Cerebellar nuclear complex (tissue), 1 donor: ENCODE measurements around the gene PLXNA4.

Source experiments
- DNase-seq, 2 experiments: peaks; one replicate each; lab custom pipeline; 2025; lab: John Stamatoyannopoulos, UW

PLXNA4 gene

DNA sequence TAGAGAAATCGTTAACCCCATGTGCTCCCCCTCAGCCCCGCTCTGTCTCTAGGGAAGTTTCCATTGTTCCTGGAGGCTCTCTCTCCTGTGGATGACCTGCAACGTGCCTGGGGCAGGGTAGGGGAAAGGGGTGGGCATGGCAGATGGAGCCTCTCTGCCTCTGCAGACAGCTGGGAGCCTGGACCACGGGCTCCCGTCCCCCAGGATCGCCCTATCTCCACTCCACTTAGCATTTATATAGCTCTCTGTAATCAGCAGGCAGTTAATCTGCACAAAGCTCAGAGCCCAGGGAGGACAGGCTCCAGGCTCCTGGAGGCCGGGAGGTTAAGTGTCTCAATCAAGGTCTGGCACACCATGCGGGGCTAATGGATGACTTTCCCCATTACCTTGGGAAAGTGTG, 369.7 kb downstream of the PLXNA4 start:
- no peak for DNase-seq

DNA sequence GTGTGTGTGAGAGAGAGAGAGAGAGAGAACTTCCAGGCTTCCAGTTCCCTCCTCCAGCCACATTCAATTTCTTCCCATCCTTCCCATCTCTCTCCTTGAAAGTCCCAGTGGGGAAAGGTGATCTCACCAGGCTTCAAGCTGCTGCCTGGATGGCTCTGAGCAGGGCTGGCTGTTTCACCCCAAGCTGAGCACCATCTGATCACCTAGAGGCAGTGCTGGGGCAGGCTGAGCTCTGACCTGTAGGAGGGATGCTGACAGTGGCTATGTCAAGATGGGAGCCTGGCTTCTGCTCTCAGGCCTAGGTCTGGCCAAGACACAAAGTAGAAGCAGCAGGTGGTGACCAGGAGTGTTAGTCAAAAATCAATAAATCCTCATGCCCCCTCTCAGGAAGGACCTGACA, 370.8 kb downstream of the PLXNA4 start:
- no peak for DNase-seq

GRCh38 chr7:132203021-132203420, 373.2 kb downstream of the PLXNA4 start:
- no peak for DNase-seq

DNA sequence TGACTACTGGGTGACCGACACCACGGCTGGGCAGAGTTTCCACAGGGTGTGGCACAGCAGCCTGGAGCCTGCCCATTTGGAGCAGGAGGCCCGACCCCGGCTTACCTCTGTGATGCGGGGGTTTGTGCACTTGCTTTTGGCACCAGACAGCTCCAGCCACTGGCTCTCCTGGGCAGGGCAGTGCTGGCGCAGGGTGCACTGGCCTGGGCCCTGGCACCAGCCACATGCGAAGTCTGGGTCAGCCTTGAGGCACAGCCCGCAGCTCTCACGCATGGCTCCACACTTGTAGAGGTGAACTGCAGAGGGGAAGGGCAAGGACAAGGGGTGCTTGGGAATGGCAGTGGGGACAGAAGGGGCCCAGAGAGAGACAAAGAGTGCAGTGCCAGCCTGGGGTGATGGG, 373.7 kb downstream of the PLXNA4 start:
- no peak for DNase-seq

DNA sequence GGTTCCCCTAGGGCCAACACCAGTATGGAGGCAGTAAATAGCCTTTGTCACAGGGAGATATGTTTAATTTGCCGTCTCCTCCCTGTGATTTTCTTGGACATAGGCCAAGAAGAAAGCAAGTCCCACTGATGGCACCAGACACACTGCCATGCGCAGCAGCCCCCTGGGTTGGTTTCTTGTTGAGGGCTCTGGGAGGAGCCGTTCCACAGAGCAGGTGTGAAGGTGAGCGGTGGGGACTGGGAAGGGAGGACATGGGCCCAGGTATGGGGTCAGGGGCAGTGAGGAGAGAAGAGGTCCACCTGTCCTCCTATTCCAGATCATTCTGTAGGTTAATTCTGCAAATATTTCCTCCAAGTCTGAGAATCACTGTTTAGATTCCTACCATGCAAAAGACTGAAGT, 376.1 kb downstream of the PLXNA4 start:
- no peak for DNase-seq

GRCh38 chr7:132199626-132200025, 376.6 kb downstream of the PLXNA4 start:
- no peak for DNase-seq

- no peak for DNase-seq
Observed at GRCh38 chr7:132197772-132198171, 378.5 kb downstream of the PLXNA4 start.

DNA sequence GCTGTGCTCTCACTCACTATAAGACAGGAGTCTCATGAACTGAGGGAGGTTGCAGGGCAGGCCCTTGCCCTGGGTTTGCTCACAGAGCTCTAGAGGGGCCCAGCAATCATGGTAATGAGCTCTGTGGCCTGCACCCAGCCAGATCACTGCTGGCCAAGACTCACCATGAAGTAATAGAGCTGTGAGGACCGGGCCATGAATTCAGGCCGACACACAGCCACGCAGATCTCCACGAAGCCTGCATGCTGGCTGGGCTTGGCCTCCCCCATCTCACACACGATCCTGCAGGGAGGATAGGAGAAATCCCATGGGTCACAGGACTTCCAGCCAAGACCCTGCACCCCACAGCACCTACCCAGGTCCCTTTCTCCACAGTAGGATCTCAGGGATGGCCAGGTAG, 382.4 kb downstream of the PLXNA4 start:
- no peak for DNase-seq

DNA sequence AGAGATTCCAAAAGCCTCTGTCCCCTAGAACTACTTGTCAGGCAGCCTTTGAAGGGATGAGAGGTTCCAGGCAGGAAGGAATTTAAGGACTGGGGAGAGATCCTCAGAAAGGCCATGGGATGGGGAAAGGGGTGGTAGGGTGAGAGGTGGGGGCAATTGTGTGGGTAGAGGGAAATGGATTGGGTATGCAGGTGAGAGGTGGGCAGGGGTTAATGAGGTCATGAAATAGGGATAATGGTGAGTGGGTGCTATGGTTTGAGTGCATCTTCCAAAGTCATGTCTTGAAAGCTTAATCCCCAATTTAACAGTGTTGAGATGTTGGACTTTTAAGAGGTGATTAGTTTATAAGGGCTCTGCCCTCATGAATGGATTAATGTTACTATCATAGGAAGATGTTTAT, 383.5 kb downstream of the PLXNA4 start:
- no peak for DNase-seq

DNA sequence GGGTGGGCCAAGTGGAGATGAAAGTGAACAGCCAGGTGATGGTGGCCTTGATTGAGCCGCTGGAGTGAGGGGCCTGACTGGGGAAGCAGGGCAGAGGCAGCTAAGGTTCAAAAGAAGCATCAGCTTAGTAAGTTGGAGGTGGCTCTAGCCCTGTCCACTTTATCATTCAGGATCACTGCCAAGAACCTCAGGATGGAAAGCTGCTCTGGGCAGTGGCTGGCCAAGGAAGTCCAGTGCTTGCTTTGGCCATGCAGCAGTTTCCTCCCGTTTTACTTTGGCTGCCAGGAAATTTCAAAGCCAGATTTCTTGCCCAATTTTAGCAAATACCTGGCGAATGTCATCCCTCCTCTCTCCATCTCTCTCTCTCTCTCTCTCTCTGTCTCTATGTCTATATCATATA, 384.9 kb downstream of the PLXNA4 start:
- DNase-seq = no peak

DNA sequence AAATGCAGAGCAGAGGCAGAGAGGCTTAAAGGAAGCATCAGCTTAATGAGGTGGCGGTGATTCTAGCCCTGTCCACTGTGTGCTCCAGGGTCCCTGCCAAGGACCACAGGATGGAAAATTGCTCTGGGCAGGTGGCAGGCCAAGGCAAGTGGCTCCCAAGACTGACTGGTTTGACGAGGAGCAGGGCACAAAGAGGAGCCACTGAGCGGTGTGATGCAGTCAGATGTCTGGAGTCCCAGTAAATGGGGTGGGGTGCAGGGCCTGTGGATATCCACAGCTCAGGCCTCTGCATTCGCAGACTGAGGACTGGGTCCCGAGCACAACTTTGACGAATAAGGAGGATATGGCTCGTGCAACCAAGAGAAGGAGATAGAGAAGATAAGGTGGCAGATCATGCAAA, 385.6 kb downstream of the PLXNA4 start:
- no peak for DNase-seq

DNA sequence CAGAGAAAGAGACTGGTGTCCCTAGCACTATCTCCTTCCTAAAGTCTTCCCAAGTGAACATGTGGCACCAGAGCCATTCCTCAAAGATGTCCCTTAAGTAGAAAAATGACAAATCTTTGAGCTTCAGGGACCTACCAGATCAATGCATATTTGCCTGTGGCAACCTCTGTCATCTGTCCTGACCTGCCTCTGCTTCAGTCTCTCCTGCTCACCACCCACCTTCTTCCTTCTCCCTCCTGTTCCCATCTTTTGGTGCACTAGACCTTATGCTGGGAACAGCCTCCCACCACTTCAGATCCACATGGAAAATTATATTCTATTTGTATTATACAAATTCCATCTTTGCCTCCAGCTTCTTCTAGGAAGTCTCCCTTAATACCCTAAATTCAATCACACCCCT, 386.4 kb downstream of the PLXNA4 start:
- DNase-seq = no peak

GRCh38 chr7:132187869-132188789, 388.1 kb downstream of the PLXNA4 start:
- DNase-seq = no peak

- no peak for DNase-seq
Observed at GRCh38 chr7:132187391-132187790, 388.9 kb downstream of the PLXNA4 start.

- no peak for DNase-seq
Observed at GRCh38 chr7:132185150-132185549, 391.1 kb downstream of the PLXNA4 start.

GRCh38 chr7:132183781-132184380, 392.4 kb downstream of the PLXNA4 start:
- no peak for DNase-seq

- DNase-seq = no peak
Observed at GRCh38 chr7:132182992-132183391, 393.3 kb downstream of the PLXNA4 start.

GRCh38 chr7:132181946-132182685, 394.2 kb downstream of the PLXNA4 start:
- no peak for DNase-seq

DNA sequence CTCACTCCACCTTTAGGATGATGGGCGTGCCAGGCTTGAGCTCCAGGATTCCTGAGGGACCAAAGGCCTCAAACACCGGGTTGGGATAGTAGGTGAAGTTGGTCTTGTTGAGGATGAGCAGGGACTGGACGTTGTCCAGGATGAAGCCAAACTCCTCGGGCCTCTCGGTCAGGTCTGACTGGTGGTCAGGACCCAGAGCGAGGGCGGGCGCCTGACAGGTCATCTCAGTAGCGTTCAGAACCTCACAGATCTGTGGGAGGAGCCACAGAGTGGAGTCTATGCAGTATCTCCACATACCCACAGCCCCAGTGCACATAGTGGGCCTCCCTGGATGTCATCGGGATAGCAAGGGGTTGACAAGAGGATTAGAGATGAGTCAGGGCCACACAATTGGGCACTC, 394.9 kb downstream of the PLXNA4 start:
- DNase-seq = no peak

GRCh38 chr7:132180481-132180880, 395.8 kb downstream of the PLXNA4 start:
- DNase-seq = no peak

DNA sequence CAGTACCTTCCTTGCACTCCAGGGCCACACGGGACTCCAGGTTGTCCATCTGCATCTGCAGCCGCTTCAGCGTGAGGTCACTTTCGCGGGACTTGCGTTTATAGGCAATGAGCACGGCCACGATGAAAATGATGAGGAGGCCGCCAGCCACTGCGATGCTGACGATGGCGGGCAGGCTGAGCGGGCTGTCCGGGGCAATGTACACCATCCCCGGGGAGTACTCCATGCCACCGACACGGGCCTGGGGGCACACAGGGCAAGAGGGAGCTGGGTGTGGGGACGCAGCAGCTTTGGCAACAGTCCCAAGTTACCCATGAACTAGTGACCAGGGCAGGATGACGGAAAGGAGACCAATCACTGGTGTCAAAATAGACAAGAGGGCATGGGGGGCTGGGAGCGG, 396.6 kb downstream of the PLXNA4 start:
- no peak for DNase-seq

DNA sequence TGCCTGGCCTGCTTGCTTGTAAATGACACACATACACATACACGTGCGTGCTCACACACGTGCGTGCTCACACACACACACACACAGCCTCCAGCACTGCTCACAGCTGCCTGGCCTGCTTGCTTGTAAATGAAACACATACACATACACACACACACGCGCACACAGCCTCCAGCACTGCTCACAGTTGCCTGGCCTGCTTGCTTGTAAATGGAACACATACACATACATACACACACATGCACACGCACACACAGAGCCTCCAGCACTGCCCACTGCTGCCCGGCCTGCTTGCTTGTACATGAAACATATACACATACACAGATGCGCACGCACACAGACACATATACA, 397.2 kb downstream of the PLXNA4 start:
- DNase-seq = no peak
